ENCODE results near the gene NR1D1.

Gene NR1D1

GRCh38 chr17:40062329-40063186 is 37.8 kb downstream of the NR1D1 start, which contains the start of gene THRA:
TSS of gene THRA (plus strand) at chr17:40062965. CDS start at chr17:40074489, 11,524 bp downstream.
- DNase-seq (ENCODE audit: low read depth), result peak; percentile 65

GRCh38 chr17:40061609-40062038 is 38.8 kb downstream of the NR1D1 start:
- no peak for DNase-seq (ENCODE audit: low read depth)

DNA sequence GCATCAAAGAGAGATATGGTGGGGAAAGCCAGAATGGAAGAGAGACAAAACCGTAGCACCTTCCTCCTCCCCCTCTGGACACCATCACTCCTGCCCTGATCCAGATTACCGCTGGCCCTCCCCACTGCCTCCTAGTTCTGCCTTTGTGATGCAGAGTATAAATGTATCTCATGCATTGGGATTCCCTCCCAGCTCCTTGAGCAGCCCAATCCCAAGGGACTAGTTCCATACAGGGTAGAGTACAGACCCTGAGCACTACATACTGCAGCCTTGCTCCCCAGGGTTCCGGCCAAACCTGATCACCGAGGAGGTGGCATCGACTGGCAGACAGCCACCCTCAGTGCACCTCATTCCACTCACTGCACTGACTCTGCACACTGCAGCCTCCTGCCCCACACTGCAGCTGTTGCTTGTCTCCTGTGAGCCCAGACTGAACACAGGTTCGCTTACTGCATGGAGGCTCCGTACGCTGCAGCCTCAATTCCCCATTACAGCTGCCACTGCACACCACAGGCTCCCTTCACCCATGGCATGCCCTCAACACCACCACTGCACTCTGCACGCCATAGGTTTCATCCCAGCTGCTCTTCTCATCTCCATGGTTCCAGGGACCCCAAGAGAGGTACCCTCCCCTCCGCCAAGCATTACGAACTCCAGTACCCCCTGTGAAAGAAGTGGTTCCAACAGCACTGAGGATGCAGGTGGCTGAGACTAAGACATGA is 39.3 kb downstream of the NR1D1 start:
- DNase-seq (ENCODE audit: low read depth), result no peak

GRCh38 chr17:40059729-40060475 is 40.5 kb downstream of the NR1D1 start:
- no peak for DNase-seq (ENCODE audit: low read depth)

- no peak for DNase-seq (ENCODE audit: low read depth)
Observed at GRCh38 chr17:40058865-40059264, 41.5 kb downstream of the NR1D1 start.

- no peak for DNase-seq (ENCODE audit: low read depth)
Observed at GRCh38 chr17:40058186-40058784, 42.1 kb downstream of the NR1D1 start.

DNA sequence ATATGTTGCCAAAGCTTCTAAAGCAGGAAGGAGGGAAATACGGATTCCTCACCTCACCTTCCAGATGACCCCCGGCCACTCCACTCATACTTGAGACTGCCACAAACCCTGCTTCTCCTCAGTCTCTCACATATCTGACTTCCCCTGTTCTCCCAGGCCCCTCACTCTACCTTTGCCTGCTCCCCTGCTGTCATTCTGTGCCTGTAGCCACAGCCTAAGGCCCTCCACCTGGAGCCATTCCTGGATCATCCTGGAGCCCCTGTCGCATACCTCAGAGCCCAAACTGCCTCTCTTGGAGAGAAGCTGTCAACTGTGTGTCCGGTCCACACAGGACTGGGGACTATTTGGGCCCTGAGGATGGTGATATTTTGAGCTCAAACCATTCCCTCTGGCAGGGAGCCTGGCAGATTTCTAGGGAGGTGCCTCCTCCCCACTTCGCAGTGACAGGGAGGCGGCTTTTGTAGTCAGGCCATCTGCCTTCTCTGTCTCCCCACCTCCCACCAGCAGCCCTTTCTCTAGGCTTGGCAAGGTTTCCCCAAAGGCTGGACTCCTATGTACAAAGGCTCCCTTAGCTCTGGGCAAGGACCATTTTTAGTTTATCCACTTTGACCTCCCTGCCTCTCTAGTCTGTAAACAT is 43.9 kb downstream of the NR1D1 start:
- no peak for DNase-seq (ENCODE audit: low read depth)

All from activated T-helper 1 cell treated with Interleukin-2 at 50 U/mL for 16 hours (primary cell).